Spinal cord (tissue), 10 donors: Measurements from ENCODE around the gene KNG1. TPM values are rescaled to one million over a fixed set of nuclear protein-coding genes. Genes with fewer than 3 reads are reported as not detected.

ENCODE experiments used
- DNase-seq, 6 donors: peaks; one replicate each; pipeline versions ENCODE4 v3.0.0 to v3.0.0-alpha.2; 2013 to 2015; ENCODE audit warnings: low spot score in 6 of 6, low read depth in 4 of 6
- H3K27ac ChIP-seq: one replicate; pipeline ENCODE4 v1.5.1; 2013; ENCODE audit warnings: low read depth, low read length, control low read depth
- H3K27me3 ChIP-seq: one replicate; pipeline ENCODE4 v1.6.1; 2013; ENCODE audit warnings: low read length; ENCODE audit not compliant: control insufficient read depth, insufficient read depth
- H3K36me3 ChIP-seq: one replicate; pipeline ENCODE4 v1.6.1; 2013; ENCODE audit warnings: low read length; ENCODE audit not compliant: control insufficient read depth, insufficient read depth
- H3K4me1 ChIP-seq: one replicate; pipeline ENCODE4 v1.6.1; 2013; ENCODE audit warnings: low read length; ENCODE audit not compliant: control insufficient read depth, insufficient read depth
- H3K4me3 ChIP-seq: one replicate; pipeline ENCODE4 v1.5.1; 2013; ENCODE audit warnings: low read depth, low read length, control low read depth
- H3K9me3 ChIP-seq: one replicate; pipeline ENCODE4 v1.6.1; 2013; ENCODE audit warnings: low read length; ENCODE audit not compliant: control insufficient read depth, insufficient read depth
- WGBS: methylation state at CpG from one replicate; pipeline ENCODE4 v1.1.5; 2013; ENCODE audit warnings: missing lambda C conversion rate; ENCODE audit not compliant: insufficient coverage; 5-methylcytosine and 5-hydroxymethylcytosine counted together
- polyA plus RNA-seq, 2 donors: library from polyadenylated mRNA; unstranded; fragments of 120-200 nt; gene quantifications; one replicate each; pipeline ENCODE4 v1.2.1, GENCODE V29; 2013; ENCODE audit not compliant: insufficient read length in 2 of 2
- total RNA-seq, 2 donors: library from RNA; depleted of rRNA in 1 of 2; stranded (reverse); fragments of 120-200 nt in 1 of 2; fragments of >200 nt in 1 of 2; gene quantifications; one replicate each; pipeline versions ENCODE4 v1.2.3 to v1.2.4, GENCODE V29; 2013 to 2014
- donor health status: healthy.

KNG1 gene
- total and polyA plus RNA-seq, 4 donors = 0.17 to 0.63 (median 0.45) TPM; not detected in 1

- Histone ChIP-seq H3K27me3 (no peaks in the 10 kb centered on the region), H3K36me3 (no peaks in the 10 kb centered on the region), H3K27ac (no peak overlapping the region), H3K4me1 (no peaks in the 10 kb centered on the region), H3K9me3 (no peaks in the 10 kb centered on the region), H3K4me3 (no peak overlapping the region)
- no peak for DNase-seq
- WGBS = 94% methylated on average over 6 of the region's 8 CpGs
Observed at GRCh38 chr3:186760897-186761447, 43.8 kb downstream of the KNG1 start.

GRCh38 chr3:186772281-186772694 is 55.1 kb downstream of the KNG1 start:
- DNase-seq = peak in 1 of 6 donors; percentile 45
- Histone ChIP-seq H3K4me3 (peak overlapping the region; percentile 40), H3K9me3 (no peaks in the 10 kb centered on the region), H3K27me3 (no peaks in the 10 kb centered on the region), H3K4me1 (peaks cover 15% of the 10 kb centered on the region), H3K27ac (no peak overlapping the region), H3K36me3 (no peaks in the 10 kb centered on the region)
- whole genome bisulfite sequencing = 16% methylated on average over 23 of the region's 26 CpGs

DNA sequence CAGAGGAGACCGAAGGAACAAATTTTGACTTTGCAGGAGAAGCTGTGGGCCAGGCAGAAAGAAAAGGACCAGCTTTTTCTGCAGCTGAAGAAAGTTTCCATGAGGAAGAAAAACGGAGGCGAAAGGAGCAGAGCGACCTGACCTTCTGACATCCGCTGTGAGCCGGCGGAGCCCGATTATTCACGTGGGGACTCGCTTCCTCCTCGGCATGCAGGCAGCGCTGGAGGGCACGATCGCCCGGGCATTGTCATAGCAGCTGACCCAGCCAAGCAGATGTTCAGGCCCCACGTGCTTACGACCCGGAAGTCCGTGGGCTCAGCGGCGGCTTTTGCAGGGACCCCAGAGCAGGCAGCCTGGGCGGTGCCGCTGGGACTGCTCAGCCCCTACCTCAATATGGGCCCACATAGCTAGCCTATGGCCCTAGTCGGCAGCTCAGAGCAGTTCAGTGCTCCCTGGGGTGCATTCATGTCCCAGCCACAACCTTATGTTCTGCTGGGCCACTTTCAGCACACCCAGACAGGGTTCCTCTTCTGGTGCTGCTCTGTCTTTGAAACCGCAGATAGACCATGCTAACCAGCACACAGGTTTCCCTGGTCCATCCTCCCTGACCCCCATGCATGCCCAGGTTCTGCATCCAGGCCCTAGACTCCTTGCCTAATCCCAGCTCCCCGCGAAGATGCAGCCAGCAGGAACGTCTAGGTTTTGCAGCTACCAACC is 55.7 kb downstream of the KNG1 start:
- peak in 2 of 6 donors; percentile 56 to 68 for DNase-seq
- Histone ChIP-seq H3K4me3 (peak overlapping the region; percentile 40), H3K4me1 (peaks cover 15% of the 10 kb centered on the region), H3K36me3 (no peaks in the 10 kb centered on the region), H3K27ac (no peak overlapping the region), H3K9me3 (no peaks in the 10 kb centered on the region), H3K27me3 (no peaks in the 10 kb centered on the region)
- WGBS = 14% methylated on average over 27 of the region's 28 CpGs

GRCh38 chr3:186775999-186776398 is 58.8 kb downstream of the KNG1 start:
- Histone ChIP-seq H3K36me3 (no peaks in the 10 kb centered on the region), H3K27ac (no peak overlapping the region), H3K27me3 (no peaks in the 10 kb centered on the region), H3K4me1 (peaks cover 15% of the 10 kb centered on the region), H3K4me3 (no peak overlapping the region), H3K9me3 (no peaks in the 10 kb centered on the region)
- 46% methylated on average over 3 of the region's 8 CpGs for WGBS
- no peak for DNase-seq

GRCh38 chr3:186779204-186779603 is 62.0 kb downstream of the KNG1 start:
- Histone ChIP-seq H3K4me3 (no peak overlapping the region), H3K27me3 (no peaks in the 10 kb centered on the region), H3K36me3 (peaks cover 5% of the 10 kb centered on the region), H3K4me1 (no peaks in the 10 kb centered on the region), H3K9me3 (no peaks in the 10 kb centered on the region), H3K27ac (no peak overlapping the region)
- WGBS = 48% methylated on average over 2 of the region's 5 CpGs
- no peak for DNase-seq

DNA sequence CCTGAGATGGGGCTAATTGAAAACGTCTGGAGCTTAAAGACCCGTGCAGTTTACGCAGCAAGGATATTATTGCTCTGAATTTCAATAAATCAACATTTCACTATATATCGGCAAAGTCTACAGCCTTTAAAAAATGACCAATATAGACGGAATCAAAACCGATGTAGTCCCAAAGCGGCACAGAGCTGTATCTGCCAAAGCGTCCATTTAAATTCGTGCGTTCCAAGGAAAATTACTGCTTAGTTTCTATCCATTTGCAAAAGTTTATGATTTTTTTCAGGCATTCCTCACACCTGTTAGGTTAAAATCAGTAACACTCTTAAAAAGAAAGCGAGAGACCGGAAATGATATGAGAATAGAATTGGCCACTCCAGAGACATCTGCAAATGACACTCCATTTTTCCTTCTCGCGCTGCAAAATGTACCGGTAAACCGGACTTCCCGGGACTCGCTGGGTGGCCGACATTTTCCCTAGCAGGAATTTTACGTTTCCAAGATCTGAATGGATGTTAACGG is 65.4 kb downstream of the KNG1 start:
- WGBS = 5% methylated on average over 14 of the region's 21 CpGs
- H3K4me3 ChIP-seq = peak overlapping the region; percentile 66
- peaks cover 15% of the 10 kb centered on the region for H3K36me3 ChIP-seq
- H3K27me3 ChIP-seq = no peaks in the 10 kb centered on the region
- H3K9me3 ChIP-seq = no peaks in the 10 kb centered on the region
- no peak for DNase-seq
- peak overlapping the region; percentile 99 for H3K27ac ChIP-seq
- H3K4me1 ChIP-seq = peaks cover 4% of the 10 kb centered on the region

DNA sequence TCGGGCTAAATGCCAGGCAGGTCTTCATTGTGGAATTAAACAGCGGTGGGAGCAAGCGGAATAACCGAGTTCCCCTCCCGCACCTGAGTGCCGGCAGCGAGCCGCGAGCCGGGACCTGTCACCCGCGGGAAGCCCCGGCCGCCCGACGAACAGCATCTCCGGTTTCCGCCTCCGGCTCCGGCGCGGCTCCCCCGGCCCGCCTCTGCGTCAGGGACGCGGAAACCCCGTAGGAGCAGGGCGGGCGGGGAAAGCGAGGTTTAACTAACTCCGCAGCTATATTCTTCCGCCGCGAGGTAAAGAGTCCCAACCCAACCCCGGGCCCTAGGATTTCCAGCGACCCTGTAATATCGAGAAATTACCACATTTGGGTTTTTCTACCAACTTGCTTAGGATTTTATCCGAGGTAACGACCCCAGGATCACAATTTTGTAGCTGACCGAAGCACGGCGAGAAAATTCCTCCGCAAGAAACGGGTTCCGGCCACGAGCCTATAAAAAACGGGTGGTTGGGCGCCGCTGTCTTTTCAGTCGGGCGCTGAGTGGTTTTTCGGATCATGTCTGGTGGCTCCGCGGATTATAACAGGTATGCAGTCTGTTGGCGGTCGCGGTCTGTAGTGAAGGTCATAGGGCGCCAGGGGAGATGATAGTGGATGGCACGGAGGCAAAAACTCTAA is 66.0 kb downstream of the KNG1 start, which contains the start of gene EIF4A2:
TSS of gene EIF4A2 (plus strand) at position 520 of the 673 bp plus-strand sequence. CDS start at position 554, 34 bp downstream.
- under 1% methylated on average over 60 of the region's 60 CpGs for WGBS
- DNase-seq = peak; percentile 84 to 97 (median 88)
- peak within 1 kb of the TSS; percentile 66 for H3K4me3 ChIP-seq

DNA sequence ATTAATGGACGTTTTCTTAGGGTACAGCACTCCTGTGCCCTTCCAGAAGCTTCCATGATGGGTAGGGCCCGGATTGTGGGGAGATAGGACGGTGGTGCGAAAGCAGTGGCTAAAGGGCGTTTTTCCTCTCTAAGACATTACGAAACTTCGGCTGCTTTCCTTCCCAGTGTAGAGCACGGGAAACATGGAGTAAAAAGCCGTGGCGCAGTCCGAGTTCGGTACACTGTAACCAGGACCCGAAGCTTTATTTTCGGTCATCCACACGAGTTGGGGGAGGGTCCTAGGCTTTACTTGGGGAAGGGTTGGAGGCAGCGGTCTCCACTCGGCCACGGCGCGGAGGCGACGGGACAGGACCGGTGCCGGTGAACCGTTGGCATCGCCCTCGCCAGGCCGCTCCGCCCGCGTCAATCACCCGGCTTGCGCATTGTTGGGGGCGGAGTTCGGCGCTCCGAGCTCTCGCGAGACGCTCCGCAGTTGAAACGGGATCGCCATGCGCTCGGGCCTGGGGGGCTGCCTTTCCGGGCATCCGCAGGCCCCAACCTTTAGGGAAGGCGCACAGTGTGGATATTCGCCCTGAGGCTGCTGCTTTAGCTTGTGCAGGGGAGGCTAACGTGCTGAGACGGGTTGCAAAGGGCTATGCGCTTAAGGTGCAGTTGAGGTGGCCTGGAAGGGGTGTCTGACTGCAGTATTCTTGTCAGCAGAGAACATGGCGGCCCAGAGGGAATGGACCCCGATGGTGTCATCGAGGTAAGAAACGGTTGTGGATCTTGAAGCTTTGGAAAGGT is 66.8 kb downstream of the KNG1 start:
- Histone ChIP-seq H3K36me3 (peaks cover 21% of the 10 kb centered on the region), H3K4me3 (peak overlapping the region; percentile 66), H3K27me3 (no peaks in the 10 kb centered on the region), H3K27ac (peak overlapping the region; percentile 99), H3K9me3 (no peaks in the 10 kb centered on the region), H3K4me1 (peaks cover 4% of the 10 kb centered on the region)
- 0% methylated on average over 55 of the region's 56 CpGs for WGBS
- DNase-seq = peak in 5 of 6 donors; percentile 68 to 95 (median 75)

More for the DNA sequence above, 66.0 kb downstream of the KNG1 start, which contains the start of gene EIF4A2:
- Histone ChIP-seq H3K4me1 (peaks cover 4% of the 10 kb centered on the region), H3K27ac (peak within 1 kb of the TSS; percentile 99), H3K27me3 (no peaks in the 10 kb centered on the region), H3K36me3 (peaks cover 21% of the 10 kb centered on the region), H3K9me3 (no peaks in the 10 kb centered on the region)
